GM18498 (cell line): ENCODE results near the gene SPATA6.
"Not testable (repeated sequence)": the region's sequence is repeated elsewhere in the genome, so short reads cannot be mapped to it uniquely, and the experiment has no call there.

ENCODE experiments used
- ATAC-seq: cut with Tn5 transposase; IDR thresholded peaks from one replicate; pipeline ENCODE4 v1.9.1; 2021; ENCODE audit warnings: mild to moderate bottlenecking, moderate library complexity; ENCODE audit not compliant: unreplicated experiment

The SPATA6 gene

DNA sequence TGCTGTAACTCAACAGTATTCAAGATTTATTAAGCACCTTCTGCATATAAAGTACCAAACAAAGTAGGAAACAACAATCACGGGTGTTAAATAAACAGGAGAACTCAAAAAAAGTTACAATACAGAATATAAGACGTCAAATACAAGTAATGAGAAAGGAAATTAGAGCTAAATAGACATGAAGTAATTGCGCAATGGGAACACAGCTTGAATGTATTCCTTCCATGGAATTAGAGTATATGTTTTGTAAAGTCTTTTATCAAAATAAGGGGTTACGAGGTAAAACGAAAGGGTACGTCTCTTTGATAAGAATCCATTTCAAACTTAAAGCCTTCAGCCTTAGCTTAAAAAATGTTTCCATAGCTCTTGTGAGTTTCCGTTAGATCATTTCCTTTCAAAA, 109.1 kb downstream of the SPATA6 start:
- no peak for ATAC-seq

DNA sequence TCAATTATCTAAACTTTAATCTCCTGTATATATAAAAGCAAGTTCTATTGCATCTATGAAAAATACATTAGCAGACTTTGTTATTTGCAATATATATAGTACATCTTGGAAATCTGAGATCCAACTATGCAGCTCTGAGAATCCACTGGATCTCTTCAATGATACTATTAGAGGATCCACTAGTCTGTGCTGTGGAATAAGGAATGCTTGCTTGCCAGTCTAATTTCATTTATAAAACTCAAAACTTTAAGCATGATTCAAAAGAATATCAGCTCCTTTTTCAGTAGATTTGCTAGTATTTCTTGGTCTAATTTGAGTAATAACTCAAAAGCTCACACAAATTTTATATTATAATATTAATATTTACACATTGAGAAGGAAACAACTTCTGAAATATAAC, 115.1 kb downstream of the SPATA6 start:
- no peak for ATAC-seq

GRCh38 chr1:48344373-48344772, 127.6 kb downstream of the SPATA6 start:
- no peak for ATAC-seq

DNA sequence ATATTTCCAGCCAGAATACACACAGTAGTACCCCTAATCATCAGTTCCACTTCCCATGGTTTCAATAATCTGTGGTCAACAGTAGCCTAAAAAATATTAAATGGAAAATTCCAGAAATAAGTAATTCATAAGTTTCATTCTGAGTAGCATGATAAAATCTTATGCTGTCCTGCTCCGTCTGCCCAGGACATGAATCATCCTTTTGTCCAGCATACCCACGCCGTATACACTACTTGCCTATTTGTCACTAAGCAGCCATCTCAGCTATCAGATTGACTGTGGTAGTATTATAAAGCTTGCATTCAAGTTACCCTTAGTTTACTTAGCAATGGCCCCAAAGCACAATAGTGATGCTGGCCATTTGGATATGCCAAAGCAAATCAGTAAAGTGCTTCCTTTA, 130.8 kb downstream of the SPATA6 start:
- no peak for ATAC-seq

GRCh38 chr1:48338257-48338656, 133.7 kb downstream of the SPATA6 start:
- ATAC-seq, result no peak

GRCh38 chr1:48333316-48333715, 138.7 kb downstream of the SPATA6 start:
- no peak for ATAC-seq

DNA sequence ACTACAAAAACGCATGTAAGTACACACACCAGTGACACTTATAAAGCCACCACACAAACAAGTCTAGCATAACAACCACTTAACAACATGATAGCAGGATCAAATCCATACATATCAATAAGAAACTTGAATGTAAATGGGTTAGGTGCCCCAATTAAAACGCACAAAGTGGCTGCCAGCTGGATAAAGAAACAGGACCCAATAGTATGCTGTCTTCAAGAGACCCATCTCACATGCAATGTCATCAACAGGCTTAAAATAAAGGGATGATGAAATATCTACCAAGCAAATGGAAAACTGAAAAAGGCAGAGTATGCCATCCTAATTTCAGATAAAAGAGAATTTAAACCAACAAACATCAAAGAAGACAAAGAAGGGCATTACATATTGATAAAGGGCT, 139.9 kb downstream of the SPATA6 start:
- ATAC-seq, result no peak

DNA sequence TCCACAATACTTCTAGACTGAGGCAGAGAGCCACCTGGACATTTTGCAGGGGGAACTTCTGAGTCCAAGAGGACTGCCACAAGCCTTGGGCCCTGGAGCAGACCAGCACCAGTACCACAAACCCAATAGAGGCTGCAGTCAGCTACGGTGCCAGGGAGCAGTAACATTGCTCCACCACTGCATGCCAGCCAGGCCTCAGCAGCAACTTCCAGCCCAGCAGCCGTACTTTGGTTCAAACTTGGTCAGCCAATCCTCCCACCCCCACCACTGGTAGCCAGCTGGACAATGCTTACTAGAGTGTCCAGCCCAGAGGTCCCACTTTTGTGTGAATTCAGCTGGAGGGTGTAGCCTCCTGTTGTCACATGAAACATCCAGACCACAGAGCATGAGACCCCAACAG, 142.1 kb downstream of the SPATA6 start:
- ATAC-seq, result no peak

DNA sequence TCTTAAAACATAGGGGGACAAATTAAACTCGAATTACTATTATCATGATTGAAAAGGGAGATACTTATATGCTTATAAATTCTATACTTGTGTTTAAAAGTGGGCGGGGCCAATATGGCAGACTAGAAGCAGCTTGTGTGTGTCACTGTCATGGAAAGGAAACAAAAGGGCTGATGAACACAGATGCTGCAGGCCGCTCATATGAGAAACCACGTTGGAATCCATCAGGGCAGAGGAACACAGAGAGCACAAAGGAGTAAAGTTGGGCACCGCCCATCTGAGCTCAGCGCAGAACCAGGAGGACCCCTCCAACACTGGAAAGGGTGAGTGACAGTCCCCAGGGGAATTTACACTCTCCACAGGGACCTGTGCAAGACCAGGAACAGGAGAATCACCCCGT, 142.5 kb downstream of the SPATA6 start:
- no peak for ATAC-seq

- not testable (repeated sequence) for ATAC-seq
Observed at GRCh38 chr1:48311829-48312228, 160.2 kb downstream of the SPATA6 start.

DNA sequence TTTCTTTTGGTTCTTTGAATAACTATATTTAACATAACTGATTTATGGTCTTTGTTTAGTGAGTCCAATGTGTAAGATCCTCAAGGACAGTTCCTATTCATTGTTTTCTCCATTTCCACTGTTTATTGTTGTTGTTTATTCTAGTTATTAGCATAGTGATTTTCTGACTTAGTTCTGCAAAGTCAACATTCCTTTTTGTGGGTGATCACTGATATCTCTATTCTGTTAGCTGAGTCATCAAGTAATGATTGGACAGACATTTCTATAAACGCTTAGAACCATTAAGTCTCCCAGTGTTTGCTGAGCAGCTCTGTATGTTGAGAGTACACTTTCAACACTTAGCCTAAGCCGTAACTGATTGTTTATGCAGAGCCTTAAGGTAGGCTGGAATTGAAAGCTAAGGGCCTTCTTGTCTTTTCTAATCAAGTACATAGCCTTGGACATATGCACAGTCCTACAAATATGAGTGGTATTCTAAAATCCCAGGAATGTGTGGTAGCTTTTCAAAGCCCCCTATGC, 162.4 kb downstream of the SPATA6 start:
- no peak for ATAC-seq

DNA sequence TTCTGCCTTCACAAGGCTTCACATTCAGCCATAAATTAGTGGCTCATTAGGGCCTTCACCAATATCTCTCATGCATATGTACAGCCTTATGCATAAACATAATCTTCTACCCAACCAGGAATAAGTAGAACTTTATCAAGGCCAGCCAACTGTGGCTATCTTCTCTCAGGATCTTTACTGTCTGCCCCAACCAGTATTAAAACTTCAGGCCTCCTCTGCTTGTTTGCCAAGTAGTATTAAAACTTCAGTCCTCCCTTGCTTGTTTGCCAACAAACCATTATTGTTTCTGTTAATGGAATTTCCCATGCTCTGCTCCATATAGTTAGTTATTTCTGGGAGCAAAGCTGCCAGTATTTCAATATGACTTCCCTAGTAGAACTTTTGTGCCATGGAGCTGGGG, 169.4 kb downstream of the SPATA6 start:
- no peak for ATAC-seq

DNA sequence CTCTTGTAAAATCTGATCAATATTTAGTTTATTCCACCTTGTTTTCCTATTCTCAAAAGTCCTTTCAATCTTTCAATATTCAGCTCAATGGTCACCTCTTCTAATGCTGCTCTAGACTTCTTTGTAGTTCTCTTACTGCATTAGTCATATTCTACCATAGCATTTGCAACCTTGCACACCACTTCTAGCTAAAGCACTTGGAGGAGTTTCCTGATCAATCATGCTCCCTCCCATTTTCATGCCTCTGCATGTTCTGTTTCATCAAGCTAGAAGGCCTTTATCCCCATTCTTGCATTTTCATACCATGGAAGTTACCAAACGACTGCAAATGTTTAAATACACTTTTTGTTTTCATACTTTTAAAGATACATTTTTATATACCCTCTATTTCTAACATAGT, 177.3 kb downstream of the SPATA6 start:
- no peak for ATAC-seq

DNA sequence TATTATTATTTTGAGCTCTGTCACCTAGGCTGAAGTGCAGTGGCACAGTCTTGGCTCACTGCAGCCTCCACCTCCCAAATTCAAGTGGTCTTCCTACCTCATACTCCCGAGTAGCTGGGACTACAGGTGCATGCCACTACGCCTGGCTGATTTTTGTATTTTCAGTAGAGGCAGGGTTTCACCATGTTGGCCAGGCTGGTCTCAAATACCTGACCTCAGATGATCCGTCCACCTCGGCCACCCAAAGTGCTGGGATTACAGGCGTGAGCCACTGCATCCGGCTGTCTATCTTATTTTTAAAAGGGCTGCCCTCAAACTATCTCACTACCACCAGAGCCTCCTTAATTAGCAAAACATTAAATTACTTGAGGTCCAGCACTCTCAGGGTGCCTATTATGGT, 177.9 kb downstream of the SPATA6 start:
- not testable (repeated sequence) for ATAC-seq

DNA sequence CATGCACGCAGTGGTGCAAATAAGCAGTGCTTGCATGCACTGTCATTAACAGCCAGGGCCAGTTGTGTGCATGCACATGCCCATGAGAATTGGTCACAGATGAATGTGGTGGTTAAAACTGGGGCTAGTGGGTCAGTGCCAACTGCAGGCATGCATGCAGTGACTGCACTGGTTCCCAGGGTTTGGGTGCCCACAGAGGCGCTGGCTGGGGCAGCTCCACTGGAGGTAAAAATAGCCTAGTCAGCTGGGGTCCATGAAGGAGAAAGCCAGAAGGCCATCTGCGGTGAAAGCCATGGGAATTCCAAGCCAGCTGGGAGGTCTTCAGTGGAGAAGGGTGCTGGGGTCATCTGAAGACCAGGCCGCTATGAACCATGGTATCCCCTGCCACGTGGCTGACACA, 179.3 kb downstream of the SPATA6 start:
- no peak for ATAC-seq

DNA sequence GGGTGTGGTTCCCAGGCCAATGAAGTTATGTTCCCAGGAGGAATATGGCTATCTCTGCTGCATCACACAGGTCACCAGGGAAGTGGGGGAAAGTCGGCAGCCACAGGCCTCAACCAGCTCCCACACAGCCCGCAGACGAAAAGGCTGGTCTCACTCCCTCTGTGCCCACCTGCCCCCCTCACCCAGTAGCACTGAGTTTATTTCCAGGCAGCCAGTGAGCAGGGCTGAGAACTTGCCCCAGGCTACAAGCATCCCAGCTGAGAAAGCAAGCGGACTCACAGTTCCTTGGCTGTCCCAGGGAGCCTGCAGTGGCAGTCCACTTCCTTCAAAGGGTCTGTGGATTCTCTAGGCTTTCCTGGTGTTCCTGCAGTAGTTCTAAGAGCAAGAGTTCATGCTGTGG, 180.6 kb downstream of the SPATA6 start:
- ATAC-seq, result no peak

DNA sequence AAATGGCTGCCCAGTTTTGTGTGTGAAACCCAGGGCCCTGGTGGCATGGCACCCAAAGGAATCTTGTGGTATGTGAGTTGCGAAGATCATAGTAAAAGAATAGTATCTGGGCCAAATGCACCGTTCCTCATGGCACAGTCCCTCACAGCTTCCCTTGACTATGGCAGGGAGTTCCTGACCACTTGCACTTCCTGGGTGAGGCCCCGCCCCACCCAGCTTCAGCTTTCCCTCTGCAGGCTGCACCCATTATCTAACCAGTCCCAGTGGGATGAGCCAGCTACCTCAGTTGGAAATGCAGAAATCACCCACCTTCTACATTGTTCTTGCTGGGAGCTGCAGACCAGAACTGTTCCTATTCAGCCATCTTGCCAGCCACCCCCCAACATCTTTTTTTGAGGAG, 186.5 kb downstream of the SPATA6 start:
- ATAC-seq, result no peak

DNA sequence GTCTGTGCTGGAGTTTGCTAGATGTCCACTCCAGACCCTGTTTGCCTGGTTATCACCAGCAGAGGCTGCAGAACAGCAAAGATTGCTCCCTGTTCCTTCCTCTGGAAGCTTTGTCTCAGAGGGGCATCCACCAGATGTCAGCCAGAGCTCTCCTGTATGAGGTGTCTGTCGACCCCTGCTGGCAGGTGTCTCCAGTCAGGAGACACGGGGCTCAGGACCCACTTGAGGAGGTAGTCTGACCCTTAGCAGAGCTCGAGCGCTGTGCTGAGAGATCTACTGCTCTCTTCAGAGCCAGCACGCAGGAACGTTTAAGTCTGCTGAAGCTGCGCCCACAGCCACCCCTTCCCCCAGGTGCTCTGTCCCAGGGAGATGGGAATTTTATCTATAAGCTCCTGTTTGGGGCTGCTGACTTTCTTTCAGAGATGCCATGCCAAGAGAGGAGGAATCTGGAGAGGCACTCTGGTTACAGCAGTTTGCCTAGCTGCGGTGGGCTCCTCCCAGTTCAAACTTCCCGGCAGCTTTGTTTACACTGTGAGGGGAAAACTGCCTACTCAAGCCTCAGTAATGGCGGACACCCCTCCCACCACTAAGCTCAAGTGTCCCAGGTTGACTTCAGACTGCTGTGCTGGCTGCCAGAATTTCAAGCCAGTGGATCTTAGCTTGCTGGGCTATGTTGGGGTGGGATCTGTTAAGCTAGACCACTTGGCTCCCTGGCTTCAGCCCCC, 187.1 kb downstream of the SPATA6 start:
- not testable (repeated sequence) for ATAC-seq

GRCh38 chr1:48282329-48282728, 189.7 kb downstream of the SPATA6 start:
- not testable (repeated sequence) for ATAC-seq

GRCh38 chr1:48277437-48277836, 194.6 kb downstream of the SPATA6 start:
- not testable (repeated sequence) for ATAC-seq

DNA sequence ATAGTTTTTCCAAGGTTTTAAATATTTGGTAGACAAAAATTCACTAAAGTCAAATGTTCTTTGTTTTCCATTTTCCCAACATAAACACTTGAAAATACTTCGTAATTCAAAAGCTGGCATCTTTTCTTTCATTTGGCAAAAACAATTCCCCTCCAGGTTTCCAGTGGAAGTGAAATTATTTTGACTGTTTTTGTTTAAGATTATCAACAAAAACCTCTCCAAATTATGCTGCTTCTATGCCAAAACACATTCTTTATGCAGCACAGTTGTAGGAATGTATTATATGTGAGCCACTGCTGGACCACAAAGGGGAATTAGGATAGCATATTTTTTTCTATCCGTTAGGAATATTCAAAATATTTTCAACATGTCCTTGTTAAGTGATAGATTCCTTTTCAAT, 205.4 kb downstream of the SPATA6 start:
- ATAC-seq, result no peak

DNA sequence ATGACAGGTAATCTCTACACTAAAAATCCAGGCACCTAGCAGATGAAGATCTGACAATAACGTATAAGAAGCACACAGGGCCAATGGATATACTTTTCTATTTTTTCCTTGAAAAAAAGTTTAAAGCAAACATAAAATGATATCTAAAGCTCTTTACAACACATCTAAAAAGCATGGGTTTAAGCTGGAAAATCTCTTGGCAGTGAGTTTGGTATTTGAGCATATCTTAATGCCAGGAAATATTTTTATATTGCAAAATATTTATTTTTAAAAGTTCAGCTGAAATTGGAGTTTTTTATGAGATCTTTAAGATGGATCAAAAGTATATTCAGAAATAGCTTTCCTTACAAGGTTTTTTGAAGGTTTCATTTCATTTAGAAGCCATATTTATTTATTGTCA, 209.0 kb downstream of the SPATA6 start:
- ATAC-seq, result no peak

DNA sequence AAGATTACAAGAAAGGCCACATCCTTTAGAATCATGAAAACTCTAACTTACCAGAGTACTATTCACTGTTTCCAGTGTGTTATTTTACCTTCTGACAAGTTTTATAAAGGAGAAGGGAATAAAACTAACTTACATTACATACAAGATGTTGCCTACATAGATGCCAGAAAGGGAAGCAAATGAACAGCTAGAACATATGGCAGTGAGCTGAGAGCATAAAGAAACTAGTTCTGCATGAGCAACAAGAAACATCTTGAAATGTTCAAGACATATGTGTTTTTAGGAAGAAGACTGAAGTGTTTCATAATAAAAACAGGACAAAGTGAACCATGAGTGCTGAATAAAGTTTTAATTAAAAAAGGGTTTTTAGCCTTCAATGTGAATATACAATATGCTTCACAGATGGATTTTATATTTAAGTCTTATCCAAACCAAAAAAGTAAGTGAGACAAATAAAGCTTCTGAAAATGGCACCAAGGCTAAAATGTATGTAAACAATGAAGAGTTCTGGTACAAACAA, 210.1 kb downstream of the SPATA6 start:
- no peak for ATAC-seq
